ENCODE measurements around the gene GBP2. TPM values are rescaled to one million over a fixed set of nuclear protein-coding genes. Genes with fewer than 3 reads are reported as not detected.

The GBP2 gene
- total RNA-seq, 4 donors from 2014 or later = 13.7 to 77.5 (median 56.1) TPM

- no peaks in the 10 kb centered on the region for H3K27me3 ChIP-seq
- H3K36me3 ChIP-seq = no peaks in the 10 kb centered on the region
- no peak for DNase-seq
- H3K27ac ChIP-seq = no peak overlapping the region
- in situ Hi-C loops (cut with MboI; ENCODE audit: low pct_ligation_motif_present in 1 of 4, low pct_unique_long_range_greater_than_20kb in 1 of 4, low sequenced_read_pairs in 3 of 4) = no loop called here
- no peaks in the 10 kb centered on the region for H3K9me3 ChIP-seq
- WGBS, 2 donors (ENCODE audit: low coverage in 1 of 2) = 89 to 91% methylated on average over 3 to 5 of the region's 5 CpGs
- H3K4me3 ChIP-seq = no peak overlapping the region
- intact Hi-C loops (cut with DNase I; ENCODE audit: low total_unique reads) = no loop called here
- TF ChIP-seq EP300 (IDR thresholded peaks at IDR 0.05; ENCODE audit: low read depth) (no peak), POLR2A (IDR thresholded peaks at IDR 0.05) (no peak)
- H3K4me1 ChIP-seq = no peaks in the 10 kb centered on the region
These were observed 39.9 kb upstream of the GBP2 start for GRCh38 chr1:89165811-89166210.

DNA sequence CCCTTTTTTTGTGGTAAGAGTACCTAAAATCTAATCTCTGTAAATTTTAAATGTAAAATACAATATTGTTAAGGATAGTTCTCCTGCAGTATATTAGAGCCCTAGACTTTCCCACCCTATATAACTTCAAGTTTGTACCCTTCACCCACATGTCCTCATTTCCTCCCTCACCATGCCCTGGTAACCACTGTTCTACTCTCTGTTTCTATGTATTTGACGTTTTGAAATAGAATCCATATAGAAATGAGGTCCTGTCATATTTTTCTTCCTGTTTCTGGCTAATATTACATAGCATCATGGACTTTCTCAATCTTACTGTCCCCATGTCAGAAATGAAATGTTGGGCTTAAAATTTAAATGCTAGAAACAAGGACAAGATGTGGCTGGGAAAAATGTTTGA lies 25.1 kb upstream of the GBP2 start:
- TF ChIP-seq POLR2A (IDR thresholded peaks at IDR 0.05) = no peak
- Histone ChIP-seq H3K4me1 (peaks cover 0 to 4% (median 0%) of the 10 kb centered on the region in 4 donors), H3K27ac (no peak overlapping the region), H3K4me3 (no peak overlapping the region), H3K27me3 (no peaks in the 10 kb centered on the region), H3K9me3 (no peaks in the 10 kb centered on the region), H3K36me3 (no peaks in the 10 kb centered on the region)
- no peak for DNase-seq
- intact Hi-C loops (cut with DNase I; ENCODE audit: low total_unique reads) (no loop called here), in situ Hi-C loops (cut with MboI; ENCODE audit: low pct_ligation_motif_present in 1 of 4, low pct_unique_long_range_greater_than_20kb in 1 of 4, low sequenced_read_pairs in 3 of 4) (no loop called here)
- 46 to 50% methylated on average over 1 of the region's 1 CpG for whole genome bisulfite sequencing, 2 donors (ENCODE audit: low coverage in 1 of 2)

DNA sequence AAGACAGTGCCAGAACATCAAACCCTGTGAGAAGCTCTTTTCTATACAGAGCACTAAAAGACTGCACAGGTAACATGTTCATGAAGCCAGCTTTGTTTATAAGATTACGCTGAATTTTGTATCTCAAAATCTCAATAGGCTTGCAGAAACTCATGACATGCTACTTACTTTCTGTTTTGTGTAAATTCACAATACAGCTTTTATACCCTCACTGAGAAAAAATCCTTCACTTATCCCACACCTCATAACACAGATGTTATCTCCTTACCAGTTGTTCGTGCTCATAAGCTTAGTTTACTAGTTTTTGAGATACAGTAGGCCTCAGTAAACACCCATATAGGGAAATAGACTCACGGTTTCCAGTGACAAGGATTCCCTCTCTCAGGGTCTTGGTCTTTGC lies 24.1 kb upstream of the GBP2 start:
- DNase-seq = no peak
- Histone ChIP-seq H3K4me3 (no peak overlapping the region), H3K36me3 (no peaks in the 10 kb centered on the region), H3K27me3 (no peaks in the 10 kb centered on the region), H3K4me1 (peaks cover 0 to 4% (median 0%) of the 10 kb centered on the region in 4 donors), H3K9me3 (no peaks in the 10 kb centered on the region), H3K27ac (no peak overlapping the region)
- TF ChIP-seq POLR2A (IDR thresholded peaks at IDR 0.05) = no peak
- no peak for TF ChIP-seq POLR2AphosphoS5 (IDR thresholded peaks at IDR 0.05)
- no peak for TF ChIP-seq EP300 (IDR thresholded peaks at IDR 0.05; ENCODE audit: low read depth)
- TF ChIP-seq, protein P1, sequence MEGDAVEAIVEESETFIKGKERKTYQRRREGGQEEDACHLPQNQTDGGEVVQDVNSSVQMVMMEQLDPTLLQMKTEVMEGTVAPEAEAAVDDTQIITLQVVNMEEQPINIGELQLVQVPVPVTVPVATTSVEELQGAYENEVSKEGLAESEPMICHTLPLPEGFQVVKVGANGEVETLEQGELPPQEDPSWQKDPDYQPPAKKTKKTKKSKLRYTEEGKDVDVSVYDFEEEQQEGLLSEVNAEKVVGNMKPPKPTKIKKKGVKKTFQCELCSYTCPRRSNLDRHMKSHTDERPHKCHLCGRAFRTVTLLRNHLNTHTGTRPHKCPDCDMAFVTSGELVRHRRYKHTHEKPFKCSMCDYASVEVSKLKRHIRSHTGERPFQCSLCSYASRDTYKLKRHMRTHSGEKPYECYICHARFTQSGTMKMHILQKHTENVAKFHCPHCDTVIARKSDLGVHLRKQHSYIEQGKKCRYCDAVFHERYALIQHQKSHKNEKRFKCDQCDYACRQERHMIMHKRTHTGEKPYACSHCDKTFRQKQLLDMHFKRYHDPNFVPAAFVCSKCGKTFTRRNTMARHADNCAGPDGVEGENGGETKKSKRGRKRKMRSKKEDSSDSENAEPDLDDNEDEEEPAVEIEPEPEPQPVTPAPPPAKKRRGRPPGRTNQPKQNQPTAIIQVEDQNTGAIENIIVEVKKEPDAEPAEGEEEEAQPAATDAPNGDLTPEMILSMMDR (IDR thresholded peaks at IDR 0.05) = no peak
- intact Hi-C loops (cut with DNase I; ENCODE audit: low total_unique reads) = no loop called here
- in situ Hi-C loops (cut with MboI; ENCODE audit: low pct_ligation_motif_present in 1 of 4, low pct_unique_long_range_greater_than_20kb in 1 of 4, low sequenced_read_pairs in 3 of 4) = no loop called here
- 75 to 79% methylated on average over 3 of the region's 3 CpGs for WGBS, 2 donors (ENCODE audit: low coverage in 1 of 2)

GRCh38 chr1:89149229-89149628 lies 23.3 kb upstream of the GBP2 start:
- peak; percentile 31 for DNase-seq
- TF ChIP-seq EP300 (IDR thresholded peaks at IDR 0.05; ENCODE audit: low read depth) (no peak), POLR2AphosphoS5 (IDR thresholded peaks at IDR 0.05) (no peak), POLR2A (IDR thresholded peaks at IDR 0.05) (no peak)
- TF ChIP-seq, protein P1 (IDR thresholded peaks at IDR 0.05) = peak in 2 of 5 experiments; percentile 24 to 32
- no peak overlapping the region for H3K4me3 ChIP-seq
- H3K27me3 ChIP-seq = no peaks in the 10 kb centered on the region
- no peaks in the 10 kb centered on the region for H3K36me3 ChIP-seq
- in situ Hi-C loops (cut with MboI; ENCODE audit: low pct_ligation_motif_present in 1 of 4, low pct_unique_long_range_greater_than_20kb in 1 of 4, low sequenced_read_pairs in 3 of 4) = no loop called here
- no peak overlapping the region for H3K27ac ChIP-seq
- WGBS, 2 donors (ENCODE audit: low coverage in 1 of 2) = 47 to 83% methylated on average over 1 to 3 of the region's 3 CpGs
- peaks cover 0 to 4% (median 0%) of the 10 kb centered on the region in 4 donors for H3K4me1 ChIP-seq
- intact Hi-C loops (cut with DNase I; ENCODE audit: low total_unique reads) = no loop called here
- no peaks in the 10 kb centered on the region for H3K9me3 ChIP-seq

DNA sequence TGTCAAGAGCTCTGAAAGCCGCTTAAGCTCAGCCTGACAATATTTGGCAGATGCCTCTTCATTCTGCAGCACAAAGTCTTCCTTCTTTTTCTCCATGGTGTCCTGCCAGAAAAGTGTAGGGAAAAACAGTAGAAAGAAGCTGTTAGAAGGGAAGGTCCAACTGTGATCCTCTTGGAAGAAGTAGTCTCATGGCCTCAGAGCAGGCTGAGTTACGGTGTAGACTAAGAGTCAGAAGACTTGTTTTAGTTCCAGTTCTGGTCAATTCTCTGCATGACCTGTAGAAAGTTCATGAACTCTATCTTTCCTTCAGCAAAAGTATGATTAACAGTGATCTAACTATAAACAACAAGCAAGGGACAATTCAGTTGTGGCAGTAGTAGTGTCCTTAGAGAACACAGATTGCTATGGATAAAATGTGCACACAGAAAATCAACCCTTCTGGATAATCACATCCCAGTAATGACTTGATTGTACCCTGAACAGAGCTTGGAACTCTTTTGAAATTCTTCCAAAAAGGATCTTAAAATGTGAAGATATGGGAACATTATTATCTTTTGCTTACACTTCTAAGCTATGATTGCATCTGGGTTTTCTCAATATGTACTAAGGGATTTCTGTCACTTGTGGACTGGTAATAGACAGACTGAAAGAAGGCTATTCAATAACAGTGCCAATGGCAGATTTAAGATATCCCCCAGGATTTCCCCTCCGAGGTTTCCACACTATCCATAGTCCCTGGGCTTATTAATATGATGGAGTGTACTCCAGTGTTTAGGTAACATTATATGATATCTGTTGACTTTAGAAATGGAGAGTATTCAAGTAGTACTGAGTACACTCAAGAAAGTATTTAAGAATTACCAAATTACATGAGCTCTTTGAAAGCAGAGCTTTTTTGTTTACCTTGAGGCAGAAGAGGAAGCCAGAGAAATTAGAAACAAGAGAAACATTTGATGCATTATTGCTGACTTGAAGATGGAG lies 22.1 kb upstream of the GBP2 start:
- Histone ChIP-seq H3K9me3 (no peaks in the 10 kb centered on the region), H3K36me3 (no peaks in the 10 kb centered on the region), H3K27ac (no peak overlapping the region), H3K4me1 (peaks cover 0 to 4% (median 0%) of the 10 kb centered on the region in 4 donors), H3K27me3 (no peaks in the 10 kb centered on the region), H3K4me3 (no peak overlapping the region)
- no peak for DNase-seq
- intact Hi-C loops (cut with DNase I; ENCODE audit: low total_unique reads) = no loop called here
- WGBS, 2 donors (ENCODE audit: low coverage in 1 of 2) = 75 to 86% methylated on average over 2 to 3 of the region's 3 CpGs
- TF ChIP-seq POLR2AphosphoS5 (IDR thresholded peaks at IDR 0.05) = no peak
- TF ChIP-seq POLR2A (IDR thresholded peaks at IDR 0.05) = no peak
- TF ChIP-seq, protein P1 (IDR thresholded peaks at IDR 0.05) = no peak
- no peak for TF ChIP-seq EP300 (IDR thresholded peaks at IDR 0.05; ENCODE audit: low read depth)
- in situ Hi-C loops (cut with MboI; ENCODE audit: low pct_ligation_motif_present in 1 of 4, low pct_unique_long_range_greater_than_20kb in 1 of 4, low sequenced_read_pairs in 3 of 4) = no loop called here

Measured in transverse colon (tissue), 4 donors.